HCT116 (cell line): Measurements from ENCODE around the gene SUPT5H. TPM values are rescaled to one million over a fixed set of nuclear protein-coding genes. Genes with fewer than 3 reads are reported as not detected.

Source experiments
- ATAC-seq: fragments of 200-7000 bp; cut with Tn5 transposase; 2 replicates; pipeline ENCODE4 v1.9.1; 2020; ENCODE audit warnings: mild to moderate bottlenecking, moderate library complexity
- BruUV-seq: library from RNA; stranded (reverse); fragments of 400-500 nt; replicated peaks from 2 replicates; lab custom pipeline; 2021; lab: Mats Ljungman, UMichigan
- CTCF ChIA-PET: fragments of 300-600 bp; sonication (Branson Sonifier 250); formaldehyde crosslinking; loops from one replicate; lab custom pipeline; 2021; ENCODE audit warnings: antibody characterized with exemption; lab: Charles Lee
- POLR2A ChIA-PET: fragments of 300-600, 350-600 bp; sonication (Branson Sonifier 250); formaldehyde crosslinking; loops from one replicate; lab custom pipeline; 2021; ENCODE audit warnings: antibody characterized with exemption; lab: Charles Lee
- RAD21 ChIA-PET, 2 experiments: fragments of 300-600 bp; sonication (Branson Sonifier 250); formaldehyde crosslinking; loops; one replicate each; lab custom pipeline; 2023; ENCODE audit warnings: low total read pairs in 2 of 2; ENCODE audit not compliant: uncharacterized antibody in 2 of 2, unreplicated experiment in 2 of 2, low non-redundant PET in 1 of 2; lab: Charles Lee
- DNase-seq: peaks from one replicate; pipeline ENCODE4 v3.0.0-alpha.2; 2010; ENCODE audit warnings: low read depth, low spot score
- H2AFZ ChIP-seq: fragments of 200-600 bp; shearing (Covaris generic), sonication (generic); 2 replicates; pipeline ENCODE4 v1.6.1; 2017; ENCODE audit warnings: low read depth, mixed run types, mixed read lengths, antibody characterized with exemption, low read length; ENCODE audit not compliant: poor library complexity, severe bottlenecking
- H3K27ac ChIP-seq: 2 replicates; pipeline ENCODE4 v1.5.1; 2012; ENCODE audit warnings: low read depth, low read length
- H3K27me3 ChIP-seq: fragments of 200-600 bp; sonication (generic); 2 replicates; pipeline ENCODE4 v1.6.1; 2016; ENCODE audit warnings: mixed run types, low read length, mixed read lengths; ENCODE audit not compliant: insufficient read depth
- H3K36me3 ChIP-seq, 2 experiments: fragments of 200-500 bp in 1 of 2; fragments of 200-600 bp in 1 of 2; sonication (Bioruptor generic) in 1 of 2; sonication (generic) in 1 of 2; 2 replicates each; pipeline versions ENCODE4 v1.5.1 to v1.6.1; 2014 to 2016; ENCODE audit warnings: low read length in 2 of 2, inconsistent platforms in 1 of 2, mixed read lengths in 1 of 2, mixed run types in 1 of 2; ENCODE audit not compliant: insufficient read depth in 2 of 2, control insufficient read depth in 1 of 2
- H3K4me1 ChIP-seq, 2 experiments: fragments of 200-600 bp in 1 of 2; sonication (generic) in 1 of 2; 2 replicates each; pipeline versions ENCODE4 v1.5.1 to v1.6.1; 2012 to 2017; ENCODE audit warnings: low read length in 2 of 2, inconsistent platforms in 1 of 2, mild to moderate bottlenecking in 1 of 2, mixed read lengths in 1 of 2, mixed run types in 1 of 2, moderate library complexity in 1 of 2; ENCODE audit not compliant: insufficient read depth in 2 of 2, control insufficient read depth in 1 of 2
- H3K4me2 ChIP-seq: fragments of 200-600 bp; sonication (generic); 2 replicates; pipeline ENCODE4 v1.6.1; 2017; ENCODE audit warnings: mixed run types, low read length, mixed read lengths
- H3K4me3 ChIP-seq, 2 experiments: fragments of 200-600 bp in 1 of 2; sonication (generic) in 1 of 2; replicated peaks in 1 of 2; 2 replicates each; pipeline ENCODE4 v1.5.1; 2011 to 2016; ENCODE audit warnings: low read length in 2 of 2, control low read depth in 1 of 2, low read depth in 1 of 2, mild to moderate bottlenecking in 1 of 2, mixed read lengths in 1 of 2, mixed run types in 1 of 2
- H3K79me2 ChIP-seq: fragments of 200-600 bp; sonication (generic); 2 replicates; pipeline ENCODE4 v1.6.1; 2017; ENCODE audit warnings: mild to moderate bottlenecking, mixed run types, low read length, moderate library complexity, mixed read lengths; ENCODE audit not compliant: insufficient read depth
- H3K9ac ChIP-seq: fragments of 200-600 bp; sonication (generic); 2 replicates; pipeline ENCODE4 v1.6.1; 2016; ENCODE audit warnings: low read length, mixed read lengths
- H3K9me2 ChIP-seq: fragments of 200-600 bp; sonication (generic), shearing (Covaris generic); 2 replicates; pipeline ENCODE4 v1.6.1; 2017; ENCODE audit warnings: mixed run types, mild to moderate bottlenecking, moderate library complexity; ENCODE audit not compliant: insufficient read depth
- H3K9me3 ChIP-seq, 2 experiments: fragments of 200-500 bp in 1 of 2; fragments of 200-600 bp in 1 of 2; sonication (Bioruptor generic) in 1 of 2; sonication (generic) in 1 of 2; 2 replicates each; pipeline ENCODE4 v1.6.1; 2014 to 2017; ENCODE audit warnings: low read length in 2 of 2, mixed read lengths in 2 of 2, inconsistent platforms in 1 of 2, low read depth in 1 of 2, mild to moderate bottlenecking in 1 of 2, mixed run types in 1 of 2, moderate library complexity in 1 of 2; ENCODE audit not compliant: control insufficient read depth in 1 of 2, insufficient read depth in 1 of 2
- H4K20me1 ChIP-seq: fragments of 200-600 bp; sonication (generic), shearing (Covaris generic); 2 replicates; pipeline ENCODE4 v1.6.1; 2017; ENCODE audit warnings: mixed run types, mild to moderate bottlenecking, moderate library complexity; ENCODE audit not compliant: insufficient read depth
- CBX3 ChIP-seq: IDR thresholded peaks from 2 replicates; pipeline ENCODE4 v1.6.1; 2012; ENCODE audit warnings: low read depth
- CEBPB ChIP-seq: IDR thresholded peaks from 2 replicates; pipeline ENCODE4 v1.6.1; 2012; ENCODE audit warnings: low read depth
- EGR1 ChIP-seq: IDR thresholded peaks from 2 replicates; pipeline ENCODE4 v1.6.1; 2012; ENCODE audit warnings: low read depth
- ELF1 ChIP-seq: IDR thresholded peaks from 2 replicates; pipeline ENCODE4 v1.6.1; 2012; ENCODE audit warnings: low read depth, borderline replicate concordance
- EZH2 ChIP-seq: fragments of 200-600 bp; sonication (generic); IDR thresholded peaks from 2 replicates; pipeline ENCODE4 v1.6.1; 2017; ENCODE audit warnings: antibody characterized with exemption, mixed run types
- EZH2phosphoT487 ChIP-seq: fragments of 200-600 bp; IDR thresholded peaks from 2 replicates; pipeline ENCODE4 v1.6.1; 2018; ENCODE audit warnings: antibody characterized with exemption, borderline replicate concordance
- FOSL1 ChIP-seq: IDR thresholded peaks from 2 replicates; pipeline ENCODE4 v1.6.1; 2012; ENCODE audit warnings: low read depth
- JUND ChIP-seq: IDR thresholded peaks from 2 replicates; pipeline ENCODE4 v1.6.1; 2012
- POLR2A ChIP-seq: IDR thresholded peaks from 2 replicates; pipeline ENCODE4 v1.7.0; 2011; ENCODE audit warnings: borderline replicate concordance; ENCODE audit not compliant: insufficient read depth, insufficient read length; ENCODE audit errors: extremely low read depth
- POLR2AphosphoS5 ChIP-seq: IDR thresholded peaks from 2 replicates; pipeline ENCODE4 v1.6.1; 2011; ENCODE audit warnings: mild to moderate bottlenecking, low read depth, low read length, moderate library complexity
- RAD21 ChIP-seq: IDR thresholded peaks from 2 replicates; pipeline ENCODE4 v1.6.1; 2012; ENCODE audit warnings: low read depth, mild to moderate bottlenecking
- SP1 ChIP-seq: IDR thresholded peaks from 2 replicates; pipeline ENCODE4 v1.6.1; 2012; ENCODE audit warnings: low read depth
- SRF ChIP-seq: IDR thresholded peaks from 2 replicates; pipeline ENCODE4 v1.6.1; 2012; ENCODE audit warnings: low read depth
- TCF7L2 ChIP-seq: IDR thresholded peaks from 2 replicates; pipeline ENCODE4 v1.7.0; 2011; ENCODE audit warnings: borderline replicate concordance, inconsistent platforms; ENCODE audit not compliant: insufficient read depth, insufficient read length; ENCODE audit errors: extremely low read depth
- YY1 ChIP-seq: IDR thresholded peaks from 2 replicates; pipeline ENCODE4 v1.6.1; 2011; ENCODE audit warnings: low read length, low read depth, moderate library complexity, mild to moderate bottlenecking; ENCODE audit not compliant: insufficient replicate concordance; ENCODE audit errors: extremely low read depth
- ZFX ChIP-seq: fragments of 450-650 bp; IDR thresholded peaks from 2 replicates; pipeline ENCODE4 v1.6.1; 2017
- ZNF274 ChIP-seq: fragments of 200-500 bp; sonication (Bioruptor generic); IDR thresholded peaks from 2 replicates; pipeline ENCODE4 v1.6.1; 2014; ENCODE audit warnings: mild to moderate bottlenecking, low read depth, low read length, inconsistent platforms
- intact Hi-C: fragments of 100-400 bp; cut with micrococcal nuclease; formaldehyde crosslinking; loops from 2 replicates; pipeline ENCODE4 v1.10.0; 2022
- total RNA-seq: library from RNA; stranded (reverse); gene quantifications from one replicate; pipeline ENCODE4 v1.2.1, GENCODE V29; 2021; ENCODE audit not compliant: unreplicated experiment
- TF ChIP-seq, protein P1 (sequence below): IDR thresholded peaks from 2 replicates; pipeline ENCODE4 v1.6.1; 2012
- TF ChIP-seq, protein P2 (sequence below): IDR thresholded peaks from 2 replicates; pipeline ENCODE4 v1.6.1; 2011; ENCODE audit warnings: mild to moderate bottlenecking, low read length, moderate library complexity; ENCODE audit not compliant: insufficient replicate concordance; ENCODE audit errors: extremely low read depth
- TF ChIP-seq, protein P3 (sequence below): IDR thresholded peaks from 2 replicates; pipeline ENCODE4 v1.6.1; 2012
- TF ChIP-seq, protein P4 (sequence below), 3 experiments: fragments of 200-600 bp in 1 of 3; sonication (generic) in 1 of 3; IDR thresholded peaks in 2 of 3; conservative IDR thresholded peaks in 1 of 3; 2 replicates each; pipeline ENCODE4 v1.5.1; 2012 to 2017; ENCODE audit warnings: low read depth in 2 of 3, low read length in 2 of 3, antibody characterized with exemption in 1 of 3, borderline replicate concordance in 1 of 3, control low read depth in 1 of 3, mild to moderate bottlenecking in 1 of 3, mixed read lengths in 1 of 3, mixed run types in 1 of 3, moderate library complexity in 1 of 3; ENCODE audit not compliant: insufficient read depth in 1 of 3

SUPT5H gene
- total RNA-seq, 1 experiment from 2014 or later = 120 TPM

DNA sequence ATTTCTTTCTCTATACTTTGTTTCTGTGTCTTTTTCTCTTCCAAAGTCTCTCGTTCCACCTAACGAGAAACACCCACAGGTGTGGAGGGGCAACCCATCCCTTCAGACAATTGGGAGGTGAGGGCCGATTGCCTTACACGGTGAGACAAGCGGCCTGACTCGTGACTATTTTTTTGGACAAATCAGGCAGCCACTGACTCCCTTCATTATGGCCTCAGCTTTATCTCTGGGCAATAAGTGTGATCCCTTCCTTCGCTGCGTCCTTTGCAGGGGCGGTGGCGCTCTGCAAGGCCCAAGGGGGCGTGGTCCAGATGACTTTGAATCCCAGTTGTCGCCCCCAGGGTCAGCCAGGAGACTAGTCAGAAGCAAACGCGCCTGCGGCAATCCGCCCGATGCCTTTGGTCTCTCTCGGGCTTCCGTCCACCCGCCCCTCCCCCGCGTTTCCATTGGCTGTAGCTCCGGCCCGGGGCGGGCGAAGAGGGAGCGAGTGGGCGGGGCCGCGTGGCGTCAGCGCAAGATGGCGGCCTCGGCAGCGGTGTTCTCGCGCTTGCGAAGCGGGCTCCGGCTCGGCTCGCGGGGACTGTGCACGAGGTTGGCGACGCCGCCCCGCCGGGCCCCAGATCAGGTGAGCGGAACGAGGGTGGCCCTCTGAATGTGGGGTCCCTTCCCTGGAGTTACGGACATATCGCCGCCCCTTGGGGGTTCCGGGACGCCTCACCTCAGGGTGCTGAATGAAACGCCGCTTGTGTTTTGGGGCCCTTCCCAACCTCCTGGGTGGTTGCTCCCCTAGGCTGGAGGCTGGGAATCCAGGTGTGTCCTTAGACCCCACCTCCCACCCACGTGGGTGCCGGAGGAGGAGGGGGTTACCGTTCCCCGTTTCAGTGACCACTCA is 35.2 kb downstream of the SUPT5H start, which contains the start of gene TIMM50:
Gene TIMM50 (plus strand): TSS at position 502 of the 892 bp plus-strand sequence. CDS start 16 bp downstream, at position 518.
- Histone ChIP-seq H3K27ac (peak within 1 kb of the TSS; percentile 87), H3K4me3 (peak within 1 kb of the TSS; percentile 99 to 100), H3K27me3 (no peaks in the 10 kb centered on the region), H3K9me3 (no peaks in the 10 kb centered on the region), H3K9me2 (no peaks in the 10 kb centered on the region), H3K79me2 (peaks cover 47% of the 10 kb centered on the region), H4K20me1 (no peaks in the 10 kb centered on the region), H3K4me2 (peak within 1 kb of the TSS; percentile 99), H3K4me1 (peaks cover 6 to 16% of the 10 kb centered on the region in 2 experiments), H3K9ac (peak within 1 kb of the TSS; percentile 100), H2AFZ (peak within 1 kb of the TSS; percentile 32), H3K36me3 (peaks cover 20 to 31% of the 10 kb centered on the region in 2 experiments; a peak in 3 of 4 replicates)
- peak; percentile 91 for ATAC-seq
- peak; percentile 90 for DNase-seq
- ChIA-PET CTCF (no interaction called here), POLR2A (interaction anchor here (0.7 to 1.0 kb wide), 2 partner anchors 35 to 45 kb away, joined by 3 to 7 read pairs; partner anchors contain the start of genes RPS16 and SUPT5H), RAD21 (interaction anchor here in 1 of 2 experiments (0.6 kb wide), 1 partner anchor 40 kb away, joined by 4 read pairs; no protein-coding TSS in a partner anchor)
- BruUV-seq = TSS peak; percentile 67
- intact Hi-C loops = no loop called here
- TF ChIP-seq JUND (no peak), EGR1 (peak; percentile 90), POLR2AphosphoS5 (peak; percentile 76), POLR2A (peak; percentile 35), CEBPB (no peak), EZH2phosphoT487 (no peak), EZH2 (no peak), ZNF274 (no peak), CBX3 (no peak), FOSL1 (no peak), ZFX (0 out of 2 replicates have a peak, but pooled peaks have one; percentile 24), TCF7L2 (peak; percentile 84), RAD21 (no peak), SP1 (peak; percentile 97), SRF (no peak), ELF1 (no peak), YY1 (peak; percentile 95)
- TF ChIP-seq, protein P1, sequence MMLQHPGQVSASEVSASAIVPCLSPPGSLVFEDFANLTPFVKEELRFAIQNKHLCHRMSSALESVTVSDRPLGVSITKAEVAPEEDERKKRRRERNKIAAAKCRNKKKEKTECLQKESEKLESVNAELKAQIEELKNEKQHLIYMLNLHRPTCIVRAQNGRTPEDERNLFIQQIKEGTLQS = no peak
- TF ChIP-seq, protein P2, sequence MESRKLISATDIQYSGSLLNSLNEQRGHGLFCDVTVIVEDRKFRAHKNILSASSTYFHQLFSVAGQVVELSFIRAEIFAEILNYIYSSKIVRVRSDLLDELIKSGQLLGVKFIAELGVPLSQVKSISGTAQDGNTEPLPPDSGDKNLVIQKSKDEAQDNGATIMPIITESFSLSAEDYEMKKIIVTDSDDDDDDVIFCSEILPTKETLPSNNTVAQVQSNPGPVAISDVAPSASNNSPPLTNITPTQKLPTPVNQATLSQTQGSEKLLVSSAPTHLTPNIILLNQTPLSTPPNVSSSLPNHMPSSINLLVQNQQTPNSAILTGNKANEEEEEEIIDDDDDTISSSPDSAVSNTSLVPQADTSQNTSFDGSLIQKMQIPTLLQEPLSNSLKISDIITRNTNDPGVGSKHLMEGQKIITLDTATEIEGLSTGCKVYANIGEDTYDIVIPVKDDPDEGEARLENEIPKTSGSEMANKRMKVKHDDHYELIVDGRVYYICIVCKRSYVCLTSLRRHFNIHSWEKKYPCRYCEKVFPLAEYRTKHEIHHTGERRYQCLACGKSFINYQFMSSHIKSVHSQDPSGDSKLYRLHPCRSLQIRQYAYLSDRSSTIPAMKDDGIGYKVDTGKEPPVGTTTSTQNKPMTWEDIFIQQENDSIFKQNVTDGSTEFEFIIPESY = peak; percentile 70
- TF ChIP-seq, protein P3, sequence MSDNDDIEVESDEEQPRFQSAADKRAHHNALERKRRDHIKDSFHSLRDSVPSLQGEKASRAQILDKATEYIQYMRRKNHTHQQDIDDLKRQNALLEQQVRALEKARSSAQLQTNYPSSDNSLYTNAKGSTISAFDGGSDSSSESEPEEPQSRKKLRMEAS = peak; percentile 88
- TF ChIP-seq, protein P4, sequence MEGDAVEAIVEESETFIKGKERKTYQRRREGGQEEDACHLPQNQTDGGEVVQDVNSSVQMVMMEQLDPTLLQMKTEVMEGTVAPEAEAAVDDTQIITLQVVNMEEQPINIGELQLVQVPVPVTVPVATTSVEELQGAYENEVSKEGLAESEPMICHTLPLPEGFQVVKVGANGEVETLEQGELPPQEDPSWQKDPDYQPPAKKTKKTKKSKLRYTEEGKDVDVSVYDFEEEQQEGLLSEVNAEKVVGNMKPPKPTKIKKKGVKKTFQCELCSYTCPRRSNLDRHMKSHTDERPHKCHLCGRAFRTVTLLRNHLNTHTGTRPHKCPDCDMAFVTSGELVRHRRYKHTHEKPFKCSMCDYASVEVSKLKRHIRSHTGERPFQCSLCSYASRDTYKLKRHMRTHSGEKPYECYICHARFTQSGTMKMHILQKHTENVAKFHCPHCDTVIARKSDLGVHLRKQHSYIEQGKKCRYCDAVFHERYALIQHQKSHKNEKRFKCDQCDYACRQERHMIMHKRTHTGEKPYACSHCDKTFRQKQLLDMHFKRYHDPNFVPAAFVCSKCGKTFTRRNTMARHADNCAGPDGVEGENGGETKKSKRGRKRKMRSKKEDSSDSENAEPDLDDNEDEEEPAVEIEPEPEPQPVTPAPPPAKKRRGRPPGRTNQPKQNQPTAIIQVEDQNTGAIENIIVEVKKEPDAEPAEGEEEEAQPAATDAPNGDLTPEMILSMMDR (IDR thresholded peaks at IDR 0.05 in 2 of 3, conservative IDR thresholded peaks at IDR 0.05 in 1 of 3; ENCODE audit: borderline replicate concordance in 1 of 3, insufficient read depth in 1 of 3, low read depth in 2 of 3, low read length in 2 of 3) = no peak
